ENCODE measurements around the gene TMEM117.

DNA sequence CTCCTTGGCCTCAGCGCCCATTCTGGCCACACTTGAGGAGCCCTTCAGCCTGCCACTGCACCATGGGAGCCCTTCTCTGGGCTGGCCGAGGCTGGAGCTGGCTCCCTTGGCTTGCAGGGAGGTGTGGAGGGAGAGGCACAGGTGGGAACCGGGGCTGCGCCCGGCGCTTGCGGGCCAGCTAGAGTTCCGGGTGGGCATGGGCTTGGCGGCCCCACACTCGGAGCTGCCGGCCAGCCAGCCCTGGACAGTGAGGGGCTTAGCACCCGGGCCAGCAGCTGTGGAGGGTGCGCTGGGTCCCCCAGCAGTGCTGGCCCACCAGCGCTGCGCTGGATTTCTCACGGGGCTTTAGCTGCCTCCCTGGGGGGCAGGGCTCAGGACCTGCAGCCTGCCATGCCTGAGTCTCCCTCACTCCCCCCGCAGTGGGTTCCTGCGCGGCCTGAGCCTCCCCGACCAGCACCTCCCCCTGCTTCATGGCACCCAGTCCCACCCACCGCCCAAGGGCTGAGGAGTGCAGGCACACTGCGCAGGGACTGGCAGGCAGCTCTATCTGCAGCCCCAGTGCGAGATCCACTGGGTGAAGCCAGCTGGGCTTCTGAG is 28.0 kb downstream of the TMEM117 start:
- no peak for TF ChIP-seq POLR2A (IDR thresholded peaks at IDR 0.05)
- no peak for TF ChIP-seq CTCF (IDR thresholded peaks at IDR 0.05)
